Measurements from ENCODE around the gene SNRPE.

Gene SNRPE

DNA sequence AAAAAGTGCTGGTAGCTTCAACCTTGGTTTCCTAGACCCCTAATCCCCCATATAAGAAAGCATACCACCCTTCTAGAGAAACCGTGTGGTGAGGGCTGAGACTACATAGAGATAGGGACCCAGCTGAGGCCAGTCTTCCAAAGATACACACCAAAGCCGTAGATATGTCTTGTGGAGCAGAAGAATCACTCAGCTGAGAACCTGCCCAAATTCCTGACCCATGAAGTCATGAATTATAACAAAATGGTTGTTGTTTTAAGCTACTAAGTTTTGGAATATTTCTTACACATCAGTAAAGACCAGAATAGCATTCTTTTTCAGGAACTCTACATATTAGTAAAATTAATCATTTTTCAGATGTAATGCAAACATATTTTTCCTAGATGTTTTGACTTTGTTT, 3.3 kb upstream of the SNRPE start:
- in situ Hi-C loops (cut with MboI; ENCODE audit: low sequenced_read_pairs, unreplicated experiment): no loop called here
- TF ChIP-seq, protein P1, sequence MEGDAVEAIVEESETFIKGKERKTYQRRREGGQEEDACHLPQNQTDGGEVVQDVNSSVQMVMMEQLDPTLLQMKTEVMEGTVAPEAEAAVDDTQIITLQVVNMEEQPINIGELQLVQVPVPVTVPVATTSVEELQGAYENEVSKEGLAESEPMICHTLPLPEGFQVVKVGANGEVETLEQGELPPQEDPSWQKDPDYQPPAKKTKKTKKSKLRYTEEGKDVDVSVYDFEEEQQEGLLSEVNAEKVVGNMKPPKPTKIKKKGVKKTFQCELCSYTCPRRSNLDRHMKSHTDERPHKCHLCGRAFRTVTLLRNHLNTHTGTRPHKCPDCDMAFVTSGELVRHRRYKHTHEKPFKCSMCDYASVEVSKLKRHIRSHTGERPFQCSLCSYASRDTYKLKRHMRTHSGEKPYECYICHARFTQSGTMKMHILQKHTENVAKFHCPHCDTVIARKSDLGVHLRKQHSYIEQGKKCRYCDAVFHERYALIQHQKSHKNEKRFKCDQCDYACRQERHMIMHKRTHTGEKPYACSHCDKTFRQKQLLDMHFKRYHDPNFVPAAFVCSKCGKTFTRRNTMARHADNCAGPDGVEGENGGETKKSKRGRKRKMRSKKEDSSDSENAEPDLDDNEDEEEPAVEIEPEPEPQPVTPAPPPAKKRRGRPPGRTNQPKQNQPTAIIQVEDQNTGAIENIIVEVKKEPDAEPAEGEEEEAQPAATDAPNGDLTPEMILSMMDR (IDR thresholded peaks at IDR 0.05; ENCODE audit: borderline replicate concordance, control extremely low read depth, extremely low read depth, insufficient read depth, missing control alignments): no peak
- DNase-seq (ENCODE audit: low spot score): no peak

DNA sequence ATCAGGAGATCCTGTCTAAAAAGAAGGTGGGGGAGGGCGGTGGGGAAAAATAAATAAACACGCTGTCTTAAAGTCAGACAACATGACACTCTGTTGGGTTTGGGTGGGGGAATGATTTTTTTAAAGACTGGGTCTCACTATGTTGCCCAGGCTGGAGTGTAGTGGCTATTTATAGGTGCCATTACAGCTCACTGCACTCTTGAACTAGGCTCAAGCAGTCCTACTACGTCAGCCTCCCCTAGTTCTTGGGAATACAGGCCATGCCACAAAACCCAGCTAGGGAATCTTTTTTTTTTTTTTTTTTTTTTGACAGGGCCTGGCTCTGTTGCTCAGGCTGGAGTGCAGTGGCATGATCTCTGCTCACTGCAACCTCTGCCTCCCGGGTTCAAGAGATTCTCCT, 2.4 kb upstream of the SNRPE start:
- TF ChIP-seq, protein P1 (IDR thresholded peaks at IDR 0.05; ENCODE audit: borderline replicate concordance, control extremely low read depth, extremely low read depth, insufficient read depth, missing control alignments): no peak
- in situ Hi-C loops (cut with MboI; ENCODE audit: low sequenced_read_pairs, unreplicated experiment): no loop called here
- no peak for DNase-seq (ENCODE audit: low spot score)

DNA sequence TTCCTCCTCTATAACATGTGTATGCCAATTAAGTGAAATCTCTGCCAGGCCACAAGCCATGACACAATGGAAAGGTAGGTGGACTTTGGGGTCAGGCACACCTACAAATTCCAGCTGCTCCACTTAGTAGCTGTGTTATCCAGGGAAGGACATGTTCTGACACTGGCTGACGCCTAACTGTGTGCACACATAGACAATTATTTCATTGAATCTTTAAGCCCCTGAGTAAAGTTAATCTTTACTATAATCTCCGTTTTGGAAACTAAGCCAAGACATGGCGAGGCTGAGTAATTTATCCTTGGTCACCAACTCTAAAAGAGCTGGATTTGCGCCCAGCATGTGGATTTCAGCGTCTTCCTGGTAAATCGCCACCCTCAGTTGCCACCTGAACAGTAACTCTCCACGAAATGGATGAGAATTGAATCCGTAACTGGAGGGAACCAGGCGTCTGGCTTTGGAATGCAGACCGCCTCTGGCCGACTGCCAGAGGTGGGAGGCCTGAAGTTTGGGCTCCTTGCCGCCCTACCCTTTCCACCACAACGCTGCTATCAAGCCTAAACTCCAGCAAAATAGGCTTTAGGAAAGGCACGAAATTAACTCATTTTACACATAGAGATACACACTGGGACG, 888 bp upstream of the SNRPE start:
- TF ChIP-seq, protein P1 (IDR thresholded peaks at IDR 0.05; ENCODE audit: borderline replicate concordance, control extremely low read depth, extremely low read depth, insufficient read depth, missing control alignments): no peak
- in situ Hi-C loops (cut with MboI; ENCODE audit: low sequenced_read_pairs, unreplicated experiment): no loop called here
- no peak for DNase-seq (ENCODE audit: low spot score)

DNA sequence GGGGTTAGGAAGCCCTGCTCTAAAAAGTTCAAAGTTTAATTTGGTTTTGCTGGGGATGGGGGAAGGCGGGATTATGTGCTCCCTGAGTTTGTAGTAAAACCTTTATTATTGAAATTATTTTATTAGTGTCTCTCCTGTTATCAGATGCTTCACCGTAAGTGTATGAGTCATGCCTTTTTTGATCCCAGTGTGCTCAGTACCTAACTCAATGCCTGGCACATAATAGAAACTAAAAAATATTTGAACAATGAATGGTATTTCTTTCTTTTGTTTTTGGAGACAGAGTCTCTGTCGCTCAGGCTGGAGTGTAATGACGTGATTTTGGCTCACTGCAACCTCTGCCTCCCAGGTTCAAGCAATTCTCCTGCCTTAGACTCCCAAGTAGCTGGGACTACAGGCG, 6.4 kb downstream of the SNRPE start:
- TF ChIP-seq, protein P1 (IDR thresholded peaks at IDR 0.05; ENCODE audit: borderline replicate concordance, control extremely low read depth, extremely low read depth, insufficient read depth, missing control alignments): no peak
- in situ Hi-C loops (cut with MboI; ENCODE audit: low sequenced_read_pairs, unreplicated experiment): loop anchor here (5.0 kb wide), 1 partner anchor 259 kb away; no protein-coding TSS in a partner anchor
- DNase-seq (ENCODE audit: low spot score): no peak

DNA sequence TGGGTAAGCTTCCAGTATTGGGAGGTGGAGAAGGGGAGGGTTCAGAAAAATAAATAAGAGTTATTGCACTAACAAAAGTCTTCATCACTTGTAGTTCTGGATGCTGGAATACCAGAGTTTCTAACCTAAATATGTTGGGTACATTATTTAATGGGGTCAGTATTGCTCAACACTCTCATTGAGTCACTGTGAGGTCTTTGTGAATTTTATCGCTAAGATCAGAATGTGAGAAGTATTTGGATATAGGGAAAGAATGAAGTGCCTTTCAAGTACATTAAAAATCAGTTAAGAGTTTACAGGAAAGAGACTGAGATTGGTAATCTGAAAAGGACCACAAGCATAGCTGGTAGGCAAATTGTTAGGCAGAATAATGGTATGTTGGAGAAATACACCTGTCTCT, 8.8 kb downstream of the SNRPE start:
- DNase-seq (ENCODE audit: low spot score): no peak
- TF ChIP-seq, protein P1 (IDR thresholded peaks at IDR 0.05; ENCODE audit: borderline replicate concordance, control extremely low read depth, extremely low read depth, insufficient read depth, missing control alignments): no peak
- in situ Hi-C loops (cut with MboI; ENCODE audit: low sequenced_read_pairs, unreplicated experiment): no loop called here

DNA sequence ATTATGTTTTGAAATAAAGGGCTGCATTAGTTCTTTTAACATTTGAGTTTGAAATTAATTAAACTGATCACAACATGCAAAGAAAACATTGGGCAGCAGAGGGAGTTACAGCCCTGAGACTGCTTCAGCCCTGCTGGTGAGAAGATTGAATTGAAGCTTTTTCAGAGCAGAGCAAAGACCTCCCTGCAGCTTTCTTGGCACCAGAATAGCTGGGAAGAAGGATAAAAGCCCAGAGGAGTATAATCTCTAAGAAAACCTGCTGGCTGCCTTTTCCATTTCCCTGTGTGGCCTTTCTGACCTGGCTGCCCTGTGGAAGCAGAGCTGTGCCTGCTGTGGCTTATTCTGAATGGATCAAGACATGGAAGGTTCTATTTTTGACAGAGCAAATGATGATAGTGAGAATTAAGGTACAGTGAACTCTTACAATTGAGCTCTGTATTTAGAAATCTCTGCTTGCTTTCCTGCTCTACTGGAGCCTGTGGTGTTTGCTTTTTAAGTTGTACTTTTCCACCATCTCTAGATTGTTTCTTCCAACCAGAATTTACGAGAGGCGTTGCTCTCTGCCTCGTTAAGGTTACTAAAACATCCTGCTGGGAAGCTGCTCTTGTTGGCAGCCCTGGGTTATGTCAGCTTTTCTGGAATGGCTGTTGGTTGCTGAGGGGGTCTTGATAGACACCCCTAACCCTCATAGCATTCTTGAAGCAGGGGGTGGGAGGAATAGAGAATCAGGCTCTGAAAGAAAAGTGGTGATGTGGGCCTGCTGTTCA, 9.9 kb downstream of the SNRPE start:
- peak; percentile 43 for DNase-seq (ENCODE audit: low spot score)
- TF ChIP-seq, protein P1 (IDR thresholded peaks at IDR 0.05; ENCODE audit: borderline replicate concordance, control extremely low read depth, extremely low read depth, insufficient read depth, missing control alignments): peak; percentile 33
- in situ Hi-C loops (cut with MboI; ENCODE audit: low sequenced_read_pairs, unreplicated experiment): no loop called here

Data from GM13976 (cell line).